ENCODE measurements around the gene SLC4A2. TPM values are rescaled to one million over a fixed set of nuclear protein-coding genes. Genes with fewer than 3 reads are reported as not detected.
A peak's percentile ranks its signal among the peaks of the same experiment; 100 is the strongest.

Gene SLC4A2
- total RNA-seq, 1 donor from 2014 or later, result 66.5 TPM

DNA sequence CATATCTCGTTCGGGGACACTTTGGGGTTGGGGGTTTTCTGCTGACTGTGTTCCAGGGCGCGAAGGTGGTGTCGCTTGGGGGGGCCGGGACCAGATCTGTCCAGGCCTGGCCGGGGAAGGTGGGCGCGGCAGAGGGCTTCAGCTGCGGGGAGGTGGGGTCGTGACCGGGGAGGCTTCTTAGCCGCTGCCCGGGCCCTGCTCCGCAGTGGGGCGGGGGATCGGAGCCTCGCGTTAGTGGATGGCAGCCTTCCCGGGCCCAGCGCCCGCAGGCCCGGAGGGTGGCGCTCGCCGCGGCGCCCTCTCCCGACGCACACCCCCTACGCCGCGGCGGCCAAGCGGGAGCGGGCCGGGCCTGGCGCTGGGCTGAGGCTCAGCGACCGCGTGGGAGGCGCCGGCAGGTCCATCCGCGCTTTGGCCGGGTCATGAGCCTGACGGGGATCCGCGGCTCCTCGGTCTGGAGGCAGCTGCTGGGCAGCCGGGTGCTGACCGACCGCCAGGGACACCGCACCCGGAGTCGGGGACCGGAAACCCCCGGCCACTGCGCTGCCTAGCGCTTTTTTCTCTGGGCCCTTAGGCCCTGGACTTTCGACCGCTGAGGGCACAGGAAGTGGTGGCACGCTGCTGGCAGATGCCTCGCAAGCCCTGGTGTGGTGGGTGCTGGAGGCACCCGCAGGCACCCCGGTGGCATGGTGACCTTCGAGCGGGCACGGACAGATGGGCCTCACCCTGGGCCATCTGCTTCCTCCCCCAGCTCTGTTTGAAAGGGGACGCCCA lies 28.0 kb downstream of the SLC4A2 start:
- TF ChIP-seq CTCF (IDR thresholded peaks at IDR 0.05), result peak in 1 of 3 experiments; percentile 32
- peak in 1 of 2 donors; percentile 30 for TF ChIP-seq POLR2AphosphoS5 (IDR thresholded peaks at IDR 0.05; ENCODE audit: insufficient read depth in 1 of 2, low read depth in 1 of 2)
- TF ChIP-seq POLR2A (IDR thresholded peaks at IDR 0.05), result no peak
- intact Hi-C loops (cut with DNase I), result loop anchor here (2.0 kb wide), 1 partner anchor 29 kb away; the partner anchor contains the start of gene SLC4A2
- H3K4me3 ChIP-seq, result peak overlapping the region; percentile 80 to 82
- no peaks in the 10 kb centered on the region for H3K36me3 ChIP-seq
- H3K27ac ChIP-seq, result peak overlapping the region; percentile 89
- H3K27me3 ChIP-seq, result no peaks in the 10 kb centered on the region
- no peak for DNase-seq (ENCODE audit: extremely low spot score in 2 of 2)
- peaks cover 69% of the 10 kb centered on the region for H3K4me1 ChIP-seq
- H3K9me3 ChIP-seq, result no peaks in the 10 kb centered on the region

DNA sequence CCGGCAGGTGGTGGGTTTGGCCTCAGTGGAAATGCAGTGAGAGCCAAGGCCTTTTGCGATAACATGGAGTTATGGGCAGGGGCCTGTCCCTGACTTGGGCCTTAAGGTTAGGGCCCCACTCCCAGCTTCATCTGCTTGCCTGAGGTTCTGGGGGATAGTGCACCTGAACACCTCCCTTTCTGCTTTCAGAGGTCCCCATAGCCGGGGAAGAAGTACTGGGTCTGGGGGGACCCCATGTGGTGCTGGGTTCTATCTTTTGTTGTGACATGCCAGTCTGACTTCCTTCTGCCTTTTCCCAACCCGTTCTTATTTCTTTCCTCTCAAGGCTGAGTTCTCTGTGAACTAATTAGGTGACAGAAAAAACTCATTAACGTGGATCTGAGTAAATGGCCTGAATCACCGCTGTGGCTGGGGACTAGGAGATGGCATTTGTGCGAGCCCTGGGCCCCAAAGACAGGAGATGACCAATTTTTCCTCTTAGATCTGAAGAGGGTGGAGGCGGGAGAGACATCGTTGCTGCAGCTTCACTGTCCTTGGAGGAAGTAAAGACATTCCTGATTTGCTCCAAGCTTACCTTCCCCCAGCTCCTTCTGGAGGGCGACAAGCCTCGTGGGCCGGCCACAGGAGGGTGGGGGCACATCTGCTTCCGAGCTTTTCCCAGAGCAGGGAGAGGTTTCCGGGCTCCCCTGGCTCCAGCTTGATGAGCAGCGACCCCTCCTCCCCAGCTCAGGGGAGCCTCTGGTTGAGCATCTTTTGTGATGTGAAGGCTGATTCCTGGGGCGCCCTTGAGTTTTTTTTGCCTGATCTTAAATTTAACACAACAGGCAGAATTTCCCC lies 28.8 kb downstream of the SLC4A2 start:
- peaks cover 72% of the 10 kb centered on the region for H3K4me1 ChIP-seq
- no peak for TF ChIP-seq POLR2A (IDR thresholded peaks at IDR 0.05)
- TF ChIP-seq POLR2AphosphoS5 (IDR thresholded peaks at IDR 0.05; ENCODE audit: insufficient read depth in 1 of 2, low read depth in 1 of 2), result no peak
- TF ChIP-seq CTCF (IDR thresholded peaks at IDR 0.05), result no peak
- H3K27me3 ChIP-seq, result no peaks in the 10 kb centered on the region
- H3K27ac ChIP-seq, result peak overlapping the region; percentile 89
- peak overlapping the region; percentile 80 to 82 for H3K4me3 ChIP-seq
- H3K9me3 ChIP-seq, result no peaks in the 10 kb centered on the region
- no peaks in the 10 kb centered on the region for H3K36me3 ChIP-seq
- no peak for DNase-seq (ENCODE audit: extremely low spot score in 2 of 2)
- intact Hi-C loops (cut with DNase I), result no loop called here

- intact Hi-C loops (cut with DNase I), result no loop called here
- H3K4me3 ChIP-seq, result peak overlapping the region; percentile 80 to 82
- H3K4me1 ChIP-seq, result peaks cover 70% of the 10 kb centered on the region
- H3K27me3 ChIP-seq, result no peaks in the 10 kb centered on the region
- no peaks in the 10 kb centered on the region for H3K36me3 ChIP-seq
- no peak for DNase-seq (ENCODE audit: extremely low spot score in 2 of 2)
- peak overlapping the region; percentile 89 for H3K27ac ChIP-seq
- peak; percentile 19 to 77 for TF ChIP-seq POLR2AphosphoS5 (IDR thresholded peaks at IDR 0.05; ENCODE audit: insufficient read depth in 1 of 2, low read depth in 1 of 2)
- TF ChIP-seq POLR2A (IDR thresholded peaks at IDR 0.05), result peak in 1 of 2 donors; percentile 8
- TF ChIP-seq CTCF (IDR thresholded peaks at IDR 0.05), result no peak
- H3K9me3 ChIP-seq, result no peaks in the 10 kb centered on the region
Measured at GRCh38 chr7:151088856-151089699, 29.7 kb downstream of the SLC4A2 start.

DNA sequence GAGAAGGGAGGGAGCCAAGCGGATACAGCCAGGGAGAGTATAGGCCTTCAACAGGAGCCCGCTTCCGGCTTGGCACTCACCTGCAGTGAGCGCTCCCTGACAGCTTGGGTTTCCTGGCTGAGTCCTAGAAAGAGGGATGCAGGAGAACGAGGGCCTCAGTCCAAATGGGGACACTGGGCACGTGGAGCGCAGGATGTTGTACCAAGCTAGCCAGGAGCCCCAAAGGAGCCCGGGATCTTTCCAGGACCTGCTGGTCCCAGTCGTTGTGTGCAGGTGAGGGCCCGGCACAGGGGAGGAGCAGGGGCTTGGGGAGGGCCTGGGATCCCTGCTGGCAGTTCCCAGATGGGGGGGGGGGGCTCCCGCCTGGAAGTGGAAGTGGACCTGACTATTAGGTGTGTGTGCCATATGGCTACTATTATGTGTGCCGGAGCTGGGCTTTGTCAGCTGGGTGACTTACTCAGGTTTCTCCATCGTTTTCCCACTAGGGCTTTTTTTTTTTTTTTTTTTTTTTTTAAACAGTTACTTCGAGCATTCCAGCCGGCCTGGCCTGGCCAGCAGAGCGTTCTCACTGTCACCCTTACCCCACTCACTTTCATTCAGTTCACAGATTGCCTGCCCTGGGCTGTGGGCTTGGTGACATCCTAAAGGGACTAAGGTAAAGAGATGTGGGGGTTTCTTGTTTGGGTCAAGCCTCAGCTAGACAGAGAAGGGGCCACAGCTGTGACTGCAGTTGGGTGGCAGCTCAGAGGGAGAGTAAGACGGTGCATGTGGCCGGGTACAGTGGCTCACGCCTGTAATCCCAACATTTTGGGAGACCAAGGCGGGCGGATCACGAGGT lies 30.7 kb downstream of the SLC4A2 start:
- H3K4me1 ChIP-seq, result peaks cover 73% of the 10 kb centered on the region
- no peak for DNase-seq (ENCODE audit: extremely low spot score in 2 of 2)

More for the DNA sequence above, 30.7 kb downstream of the SLC4A2 start:
- peak overlapping the region; percentile 80 to 82 for H3K4me3 ChIP-seq
- H3K27me3 ChIP-seq, result no peaks in the 10 kb centered on the region
- intact Hi-C loops (cut with DNase I), result no loop called here
- no peak for TF ChIP-seq POLR2AphosphoS5 (IDR thresholded peaks at IDR 0.05; ENCODE audit: insufficient read depth in 1 of 2, low read depth in 1 of 2)
- no peaks in the 10 kb centered on the region for H3K9me3 ChIP-seq
- no peaks in the 10 kb centered on the region for H3K36me3 ChIP-seq
- H3K27ac ChIP-seq, result peak overlapping the region; percentile 89
